Psoas muscle (tissue), 8 donors: Measurements from ENCODE around the gene FAM171A1. TPM values are rescaled to one million over a fixed set of nuclear protein-coding genes. Genes with fewer than 3 reads are reported as not detected.

ENCODE experiments used
- ATAC-seq, 4 donors: fragments of 200-7000 bp; cut with Tn5 transposase; one replicate each; pipeline ENCODE4 v1.9.1; 2020; ENCODE audit warnings: moderate library complexity in 3 of 4, mild to moderate bottlenecking in 2 of 4
- DNase-seq, 2 donors: peaks; one replicate each; pipeline ENCODE4 v3.0.0-alpha.2; 2020
- H3K27ac ChIP-seq: fragments of 200-600 bp; one replicate; pipeline ENCODE4 v1.8.0; 2022
- H3K27me3 ChIP-seq, 3 donors: fragments of 200-600 bp in 1 of 3; one replicate each; pipeline versions ENCODE4 v1.6.1 to v1.8.0; 2013 to 2022; ENCODE audit warnings: low read length in 2 of 3, mild to moderate bottlenecking in 2 of 3, moderate library complexity in 1 of 3; ENCODE audit not compliant: insufficient read depth in 3 of 3
- H3K36me3 ChIP-seq, 2 donors: fragments of 200-600 bp in 1 of 2; one replicate each; pipeline versions ENCODE4 v1.6.1 to v1.8.0; 2013 to 2022; ENCODE audit warnings: low read depth in 1 of 2, mild to moderate bottlenecking in 1 of 2, moderate library complexity in 1 of 2; ENCODE audit not compliant: insufficient read depth in 1 of 2
- H3K4me1 ChIP-seq: fragments of 200-600 bp; one replicate; pipeline ENCODE4 v1.8.0; 2022
- H3K4me3 ChIP-seq: fragments of 200-600 bp; one replicate; pipeline ENCODE4 v1.8.0; 2022; ENCODE audit warnings: mild to moderate bottlenecking
- H3K9me3 ChIP-seq: fragments of 200-600 bp; one replicate; pipeline ENCODE4 v1.8.0; 2022
- WGBS, 3 donors: extraction: QIAGEN DNeasy Blood & Tissue Kit; methylation state at CpG; one replicate each; pipeline versions ENCODE4 v1.1.6 to v1.1.7; 2013; 5-methylcytosine and 5-hydroxymethylcytosine counted together
- intact Hi-C, 2 donors: fragments of 100-400 bp; cut with DNase I; formaldehyde crosslinking; loops; one replicate each; pipeline versions ENCODE4 v1.11.0 to v1.14.2; 2022
- polyA plus RNA-seq, 3 donors: library from polyadenylated mRNA; stranded (reverse); fragments of 200-250 nt; gene quantifications; one replicate each; pipeline ENCODE4 v1.2.3, GENCODE V29; 2013
- total RNA-seq, 4 donors: library from RNA; stranded (reverse); fragmentation: NEBNext Ultra II Directional in 2 of 4; extraction: Animal tissue kit (Norgen Biotek cat#: 25700) in 2 of 4; gene quantifications; one replicate each; pipeline versions ENCODE4 v1.2.1 to v1.2.4, GENCODE V29; 2021 to 2023
- TF ChIP-seq, protein P1 (sequence below): fragments of 200-600 bp; IDR thresholded peaks from one replicate; pipeline ENCODE4 v1.8.0; 2022; ENCODE audit warnings: antibody characterized with exemption
- donor health status: healthy with polysubstance abuse.
- donor health status: DM: no; HTN: no; CAD: no; lungs with moderate emphysema.
- donor health status: Bipolar disorder and iron deficiency.
- donor health status: healthy.
- donor health status: DM: yes; HTN: yes; CAD: no.
- donor health status: DM: no; HTN: no; CAD: no.
- donor health status: DM: no; HTN: no; CAD: no.
- donor health status: DM: yes; HTN: yes; CAD: no.

The FAM171A1 gene
- total and polyA plus RNA-seq, 7 donors, result 3.9 to 10.5 (median 5.0) TPM

DNA sequence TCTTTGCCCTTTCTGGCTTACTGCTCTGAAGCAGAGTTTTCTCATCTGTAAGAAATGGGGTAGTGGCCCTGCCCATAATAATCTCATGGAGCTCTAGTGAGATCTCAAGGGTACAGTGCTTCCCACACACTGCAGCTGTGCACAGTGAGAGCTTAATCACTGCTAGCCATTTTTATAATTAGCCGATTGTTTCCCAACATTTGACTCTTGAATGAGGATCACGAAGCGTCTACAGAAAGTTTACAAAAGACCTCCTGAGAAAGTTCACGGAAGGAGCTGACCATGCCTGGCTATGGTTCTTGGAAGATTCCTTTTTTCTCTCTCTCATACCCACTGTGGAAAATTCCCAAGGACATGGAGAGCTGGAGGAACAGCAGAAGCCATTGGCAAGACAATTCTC is 70.4 kb downstream of the FAM171A1 start:
- H3K27me3 ChIP-seq, result no peaks in the 10 kb centered on the region
- no peak overlapping the region for H3K4me3 ChIP-seq
- no peaks in the 10 kb centered on the region for H3K4me1 ChIP-seq
- H3K27ac ChIP-seq, result no peak overlapping the region
- no peak for ATAC-seq
- intact Hi-C loops, result no loop called here
- DNase-seq, result no peak
- H3K36me3 ChIP-seq, result no peaks in the 10 kb centered on the region
- H3K9me3 ChIP-seq, result no peaks in the 10 kb centered on the region
- TF ChIP-seq, protein P1, sequence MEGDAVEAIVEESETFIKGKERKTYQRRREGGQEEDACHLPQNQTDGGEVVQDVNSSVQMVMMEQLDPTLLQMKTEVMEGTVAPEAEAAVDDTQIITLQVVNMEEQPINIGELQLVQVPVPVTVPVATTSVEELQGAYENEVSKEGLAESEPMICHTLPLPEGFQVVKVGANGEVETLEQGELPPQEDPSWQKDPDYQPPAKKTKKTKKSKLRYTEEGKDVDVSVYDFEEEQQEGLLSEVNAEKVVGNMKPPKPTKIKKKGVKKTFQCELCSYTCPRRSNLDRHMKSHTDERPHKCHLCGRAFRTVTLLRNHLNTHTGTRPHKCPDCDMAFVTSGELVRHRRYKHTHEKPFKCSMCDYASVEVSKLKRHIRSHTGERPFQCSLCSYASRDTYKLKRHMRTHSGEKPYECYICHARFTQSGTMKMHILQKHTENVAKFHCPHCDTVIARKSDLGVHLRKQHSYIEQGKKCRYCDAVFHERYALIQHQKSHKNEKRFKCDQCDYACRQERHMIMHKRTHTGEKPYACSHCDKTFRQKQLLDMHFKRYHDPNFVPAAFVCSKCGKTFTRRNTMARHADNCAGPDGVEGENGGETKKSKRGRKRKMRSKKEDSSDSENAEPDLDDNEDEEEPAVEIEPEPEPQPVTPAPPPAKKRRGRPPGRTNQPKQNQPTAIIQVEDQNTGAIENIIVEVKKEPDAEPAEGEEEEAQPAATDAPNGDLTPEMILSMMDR, result no peak
- 47 to 55% (median 51%) methylated on average over 4 of the region's 4 CpGs for WGBS, 3 donors

DNA sequence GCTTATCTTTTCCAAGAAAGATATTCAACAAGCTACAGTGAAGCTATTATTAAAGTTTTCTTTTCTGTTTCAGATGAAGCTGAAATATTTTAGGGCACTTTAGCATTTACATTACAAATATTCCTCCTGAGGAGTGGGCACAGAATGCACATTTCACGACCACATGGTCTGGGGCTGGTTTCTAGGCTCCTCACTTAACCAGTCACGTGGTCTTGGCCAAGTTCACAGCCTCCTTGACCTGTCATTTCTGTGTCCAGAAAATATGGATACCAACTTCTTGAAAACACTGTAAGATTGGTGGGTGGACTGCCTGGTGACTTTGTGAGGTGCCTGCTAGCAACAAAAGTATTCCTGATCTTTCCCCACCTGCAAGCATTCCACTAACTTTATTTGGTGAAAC is 70.9 kb downstream of the FAM171A1 start:
- Histone ChIP-seq H3K36me3 (no peaks in the 10 kb centered on the region), H3K27ac (no peak overlapping the region), H3K27me3 (no peaks in the 10 kb centered on the region), H3K4me1 (no peaks in the 10 kb centered on the region), H3K9me3 (no peaks in the 10 kb centered on the region), H3K4me3 (no peak overlapping the region)
- TF ChIP-seq, protein P1, result no peak
- intact Hi-C loops, result no loop called here
- no peak for ATAC-seq
- 69 to 74% (median 70%) methylated on average over 2 of the region's 2 CpGs for WGBS, 3 donors
- no peak for DNase-seq

DNA sequence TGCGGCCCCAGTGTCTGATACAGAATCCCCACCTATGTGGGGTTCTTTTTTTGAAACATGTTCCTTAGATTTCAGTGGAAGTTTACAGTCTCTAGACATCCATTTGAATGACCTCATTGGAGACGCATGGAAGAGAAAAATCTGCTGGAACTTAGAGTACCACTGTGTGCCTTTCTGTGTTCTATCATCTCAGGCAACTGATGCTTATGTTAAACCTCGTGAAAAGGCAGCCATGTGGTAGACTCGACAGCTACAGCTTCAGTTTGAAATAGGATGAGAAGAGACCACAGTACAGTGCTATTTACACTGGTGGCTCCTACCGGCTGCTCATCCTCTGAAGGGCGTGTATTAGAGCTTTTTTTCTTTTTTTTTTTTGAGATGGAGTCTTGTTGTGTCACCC is 74.4 kb downstream of the FAM171A1 start:
- no peaks in the 10 kb centered on the region for H3K4me1 ChIP-seq
- no peak overlapping the region for H3K27ac ChIP-seq
- intact Hi-C loops, result no loop called here
- WGBS, 3 donors, result 72 to 86% (median 77%) methylated on average over 6 of the region's 6 CpGs
- ATAC-seq, result no peak
- H3K27me3 ChIP-seq, result no peaks in the 10 kb centered on the region
- no peak for DNase-seq
- H3K4me3 ChIP-seq, result no peak overlapping the region
- no peaks in the 10 kb centered on the region for H3K36me3 ChIP-seq
- no peaks in the 10 kb centered on the region for H3K9me3 ChIP-seq
- TF ChIP-seq, protein P1, result no peak

DNA sequence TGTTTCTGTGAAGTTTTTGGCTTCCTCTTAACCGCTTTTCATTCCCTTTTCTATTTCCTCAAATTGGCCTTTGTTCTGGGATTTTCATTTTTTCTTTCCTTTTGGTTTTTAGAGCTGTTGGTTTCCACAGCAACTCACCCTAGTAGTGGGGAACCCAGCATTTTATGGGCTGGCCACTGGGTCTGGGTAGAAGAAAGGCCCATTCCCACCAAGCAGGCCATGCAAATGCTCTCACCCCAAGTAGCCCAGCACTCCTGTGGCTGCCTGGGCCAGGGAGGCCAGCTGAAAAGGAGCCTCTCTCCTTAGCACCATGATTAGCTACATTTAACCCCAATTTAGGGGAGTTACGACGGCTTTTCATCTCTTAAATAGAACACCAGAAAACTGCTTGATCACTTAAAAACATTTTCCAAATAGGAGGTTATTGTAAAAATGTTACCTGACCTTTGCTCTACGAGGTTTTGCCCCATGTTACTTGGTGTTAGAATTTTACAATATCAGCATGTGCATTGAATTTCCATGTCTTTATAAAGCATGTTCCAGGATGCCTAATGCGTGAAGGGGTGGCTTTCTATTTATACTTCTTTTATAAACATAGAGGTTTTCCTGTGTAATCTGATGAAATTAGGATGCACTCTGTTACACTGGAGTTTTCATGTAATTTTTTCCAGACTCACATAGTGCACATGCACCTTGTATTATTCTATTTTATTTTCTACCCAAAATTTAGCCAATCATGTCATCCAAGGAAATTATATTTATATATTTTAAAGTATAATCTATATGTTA is 75.4 kb downstream of the FAM171A1 start:
- TF ChIP-seq, protein P1, result no peak
- no peak for ATAC-seq
- H3K27ac ChIP-seq, result no peak overlapping the region
- no peaks in the 10 kb centered on the region for H3K36me3 ChIP-seq
- no peaks in the 10 kb centered on the region for H3K27me3 ChIP-seq
- no peak overlapping the region for H3K4me3 ChIP-seq
- no peak for DNase-seq
- H3K4me1 ChIP-seq, result no peaks in the 10 kb centered on the region
- 81 to 89% (median 84%) methylated on average over 5 of the region's 5 CpGs for WGBS, 3 donors
- H3K9me3 ChIP-seq, result no peaks in the 10 kb centered on the region
- intact Hi-C loops, result no loop called here
